Gastrocnemius medialis (tissue), 4 donors: Measurements from ENCODE around the gene DNAJC15.

ENCODE experiments used
- POLR2A ChIP-seq, 2 donors: fragments of 450-650 bp; IDR thresholded peaks; one replicate each; pipeline ENCODE4 v1.6.1; 2017; ENCODE audit warnings: antibody characterized with exemption in 2 of 2, mild to moderate bottlenecking in 2 of 2, moderate library complexity in 2 of 2
- TF ChIP-seq, protein P1 (sequence below), 5 experiments: fragments of 450-650 bp in 3 of 5; fragments of 200-600 bp in 2 of 5; sonication (generic) in 2 of 5; IDR thresholded peaks in 4 of 5; conservative IDR thresholded peaks in 1 of 5; 1 replicate in 4 of 5; 2 replicates in 1 of 5; pipeline ENCODE4 v1.5.1; 2016 to 2019; ENCODE audit warnings: antibody characterized with exemption in 5 of 5, mild to moderate bottlenecking in 3 of 5, moderate library complexity in 3 of 5

- no peak for TF ChIP-seq POLR2A (IDR thresholded peaks at IDR 0.05)
- TF ChIP-seq, protein P1, sequence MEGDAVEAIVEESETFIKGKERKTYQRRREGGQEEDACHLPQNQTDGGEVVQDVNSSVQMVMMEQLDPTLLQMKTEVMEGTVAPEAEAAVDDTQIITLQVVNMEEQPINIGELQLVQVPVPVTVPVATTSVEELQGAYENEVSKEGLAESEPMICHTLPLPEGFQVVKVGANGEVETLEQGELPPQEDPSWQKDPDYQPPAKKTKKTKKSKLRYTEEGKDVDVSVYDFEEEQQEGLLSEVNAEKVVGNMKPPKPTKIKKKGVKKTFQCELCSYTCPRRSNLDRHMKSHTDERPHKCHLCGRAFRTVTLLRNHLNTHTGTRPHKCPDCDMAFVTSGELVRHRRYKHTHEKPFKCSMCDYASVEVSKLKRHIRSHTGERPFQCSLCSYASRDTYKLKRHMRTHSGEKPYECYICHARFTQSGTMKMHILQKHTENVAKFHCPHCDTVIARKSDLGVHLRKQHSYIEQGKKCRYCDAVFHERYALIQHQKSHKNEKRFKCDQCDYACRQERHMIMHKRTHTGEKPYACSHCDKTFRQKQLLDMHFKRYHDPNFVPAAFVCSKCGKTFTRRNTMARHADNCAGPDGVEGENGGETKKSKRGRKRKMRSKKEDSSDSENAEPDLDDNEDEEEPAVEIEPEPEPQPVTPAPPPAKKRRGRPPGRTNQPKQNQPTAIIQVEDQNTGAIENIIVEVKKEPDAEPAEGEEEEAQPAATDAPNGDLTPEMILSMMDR (IDR thresholded peaks at IDR 0.05 in 4 of 5, conservative IDR thresholded peaks at IDR 0.05 in 1 of 5) = no peak
Measured at GRCh38 chr13:43158516-43158915, 135.1 kb downstream of the DNAJC15 start.
